ENCODE measurements around the gene TAF1C.
A peak's percentile ranks its signal among the peaks of the same experiment; 100 is the strongest.

TAF1C gene

GRCh38 chr16:84155771-84156170 lies 31.1 kb downstream of the TAF1C start:
- no peak for DNase-seq

DNA sequence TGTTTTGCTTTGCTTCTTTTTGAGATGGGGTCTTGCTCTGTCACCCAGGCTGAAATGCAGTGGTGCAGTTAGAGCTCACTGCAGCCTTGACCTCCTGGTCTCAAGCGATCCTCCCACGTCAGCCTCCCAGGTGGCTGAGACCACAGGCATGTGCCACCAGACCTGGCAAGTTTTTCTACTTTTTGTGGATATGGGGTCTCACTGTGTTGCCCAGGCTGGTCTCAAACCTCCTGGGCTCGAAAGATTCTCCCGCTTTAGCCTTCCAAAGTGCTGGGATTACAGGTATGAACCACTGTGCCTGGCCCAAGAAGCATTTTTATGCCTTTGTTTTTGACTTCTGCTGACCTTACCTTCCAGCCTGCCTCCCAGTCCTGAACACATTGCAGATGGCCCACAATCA lies 31.6 kb downstream of the TAF1C start:
- DNase-seq, result no peak

GRCh38 chr16:84153660-84154214 lies 33.1 kb downstream of the TAF1C start:
- DNase-seq, result no peak

- peak; percentile 4 for DNase-seq
Measured at GRCh38 chr16:84150926-84151325, 35.9 kb downstream of the TAF1C start.

GRCh38 chr16:84144859-84145639 lies 41.8 kb downstream of the TAF1C start, which contains the start of the genes DNAAF1 and HSDL1:
Gene DNAAF1 (plus strand): TSS chr16:84145308. CDS start chr16:84145441, 133 bp downstream.
Gene HSDL1 (minus strand): TSS chr16:84145177. CDS start chr16:84131321, 13,856 bp downstream.
- DNase-seq, result peak; percentile 88

DNA sequence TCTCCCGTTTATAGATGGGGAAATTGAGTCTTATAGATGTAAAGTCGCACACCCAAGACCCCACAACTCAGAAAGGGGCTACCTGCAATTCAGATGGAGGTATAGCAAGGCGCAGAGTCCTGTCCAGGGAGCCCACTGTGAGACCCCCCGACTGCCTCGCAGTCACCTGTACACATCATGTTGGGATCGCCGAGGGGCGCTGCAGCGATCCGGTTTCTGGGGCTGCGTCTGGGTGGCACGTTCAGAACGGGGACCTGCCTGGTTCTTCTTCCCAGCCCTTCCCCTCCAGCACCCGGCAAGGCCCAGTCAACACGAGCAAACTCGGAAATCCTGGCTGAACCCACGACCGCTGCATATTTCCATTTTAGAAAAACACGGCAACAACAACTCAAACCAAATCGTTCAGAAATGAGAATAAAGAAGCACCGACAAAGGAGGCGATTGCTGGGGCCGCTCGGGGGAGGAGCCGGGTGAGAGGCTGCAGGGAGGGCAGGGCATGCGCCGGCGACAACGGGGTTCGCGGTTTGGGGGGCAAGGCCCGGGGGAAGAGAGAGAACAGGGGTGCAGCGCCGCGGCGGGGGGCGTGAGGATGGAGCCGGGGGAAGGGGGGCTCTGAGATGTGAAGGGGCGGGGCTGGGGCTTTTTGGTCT lies 42.5 kb downstream of the TAF1C start:
- peak; percentile 34 for DNase-seq

GRCh38 chr16:84143784-84144199 lies 43.1 kb downstream of the TAF1C start:
- no peak for DNase-seq

DNA sequence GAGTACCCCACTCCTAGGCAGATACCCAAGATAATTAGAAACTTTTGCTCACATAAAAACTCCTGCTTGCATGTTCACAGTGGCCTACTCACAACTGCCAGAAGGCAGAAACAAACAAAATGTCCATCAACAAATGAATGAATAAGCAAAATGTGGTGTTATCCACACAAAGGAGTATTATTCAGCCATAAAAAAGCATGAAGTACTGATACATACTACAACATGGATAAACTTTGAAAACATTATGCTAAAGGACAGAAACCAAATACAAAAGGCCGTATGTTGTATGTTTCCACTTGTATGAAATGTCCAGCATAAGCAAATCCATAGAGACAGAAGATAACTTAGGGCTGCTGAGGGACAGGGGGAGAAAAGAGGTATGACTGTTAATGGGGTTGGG lies 43.8 kb downstream of the TAF1C start:
- DNase-seq, result no peak

GRCh38 chr16:84141143-84141670 lies 45.6 kb downstream of the TAF1C start:
- peak; percentile 42 for DNase-seq

- no peak for DNase-seq
Measured at GRCh38 chr16:84139628-84140258, 47.1 kb downstream of the TAF1C start.

- DNase-seq, result peak; percentile 53
Measured at GRCh38 chr16:84138824-84139627, 47.8 kb downstream of the TAF1C start.

- DNase-seq, result no peak
Measured at GRCh38 chr16:84138500-84138823, 48.4 kb downstream of the TAF1C start.

DNA sequence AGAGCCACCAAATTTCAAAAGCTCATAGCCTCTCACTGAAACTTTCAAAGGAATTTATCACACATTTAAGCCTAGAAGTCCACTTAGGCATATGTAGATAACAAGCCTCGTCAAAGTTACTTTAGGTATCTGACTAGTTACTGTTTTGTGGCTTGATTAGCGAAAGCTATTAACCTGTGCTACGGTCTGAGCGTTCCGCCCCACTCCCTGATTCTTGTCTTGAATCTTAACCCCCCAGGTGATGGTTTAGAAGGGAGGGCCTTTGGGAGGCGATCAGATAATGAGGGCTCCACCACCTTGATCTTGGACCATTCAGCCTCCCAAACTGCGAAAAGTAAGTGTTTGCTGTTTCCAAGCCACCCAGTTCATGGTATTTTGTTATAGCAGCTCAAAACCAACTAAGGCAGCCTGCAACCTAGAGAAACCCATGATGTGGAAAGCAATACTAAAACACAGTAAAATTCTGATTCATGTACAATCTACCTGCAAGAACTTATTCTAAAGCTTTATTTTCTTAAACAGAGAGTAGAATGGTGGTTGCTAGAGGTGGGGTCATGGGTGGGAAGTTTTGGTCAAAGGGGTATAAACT lies 49.0 kb downstream of the TAF1C start:
- DNase-seq, result no peak

DNA sequence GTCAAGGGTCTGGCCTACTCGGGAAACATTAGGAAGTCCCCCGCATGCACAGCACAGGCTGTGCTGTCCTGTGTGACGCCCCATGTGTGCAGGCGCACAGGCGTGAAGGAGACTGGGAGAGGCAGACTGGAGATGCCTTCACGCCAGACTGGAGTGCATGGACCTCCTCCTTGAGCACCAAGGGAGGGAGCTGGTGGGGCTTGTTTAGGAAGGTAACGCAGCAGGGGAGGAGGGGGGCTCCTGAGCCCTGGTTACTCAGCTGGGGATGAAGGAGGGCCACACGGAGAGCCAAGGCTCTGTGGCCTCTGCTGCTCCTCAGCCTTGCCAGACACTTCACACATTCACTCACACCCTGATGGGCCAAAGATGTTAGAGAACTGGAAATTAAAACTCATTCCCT lies 49.6 kb downstream of the TAF1C start:
- DNase-seq, result no peak

GRCh38 chr16:84136331-84137125 lies 50.3 kb downstream of the TAF1C start:
- DNase-seq, result no peak

DNA sequence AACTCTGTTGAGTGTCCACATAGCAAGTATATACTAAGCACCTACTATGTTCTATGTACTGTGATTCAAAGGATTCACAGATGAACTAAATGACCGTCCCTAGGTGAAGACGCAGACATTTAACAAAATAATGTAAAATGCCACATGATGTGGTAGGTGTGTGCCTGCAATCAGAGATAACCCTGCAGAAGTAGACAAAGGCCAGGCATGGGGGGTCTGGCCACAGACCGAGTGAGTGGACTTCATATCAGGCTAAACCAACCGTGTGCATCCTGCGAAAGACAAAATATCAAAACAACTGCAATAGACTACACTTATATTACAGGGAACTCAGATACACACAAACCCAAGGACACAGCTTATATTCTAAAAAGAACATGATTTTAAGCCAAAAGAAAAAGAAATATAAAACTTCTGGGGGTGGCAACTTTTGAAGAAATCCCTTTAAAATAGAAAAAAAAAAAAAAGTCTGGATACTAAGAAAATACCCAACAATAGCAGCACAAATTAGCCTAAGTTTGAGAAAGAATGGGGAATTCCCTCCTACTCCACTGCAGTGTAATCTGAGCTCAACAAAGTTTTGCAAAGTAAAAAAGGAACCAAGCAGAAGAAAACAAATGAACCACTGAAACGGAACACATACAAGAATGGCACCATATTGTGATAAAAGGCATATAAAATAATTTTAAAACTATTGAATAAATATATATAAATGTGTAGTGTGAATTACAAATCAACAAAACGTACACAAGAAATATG lies 54.2 kb downstream of the TAF1C start:
- DNase-seq, result no peak

- DNase-seq, result no peak
Measured at GRCh38 chr16:84131117-84131516, 55.7 kb downstream of the TAF1C start.
